ENCODE measurements around the gene RNASE8. TPM values are rescaled to one million over a fixed set of nuclear protein-coding genes. Genes with fewer than 3 reads are reported as not detected.
A peak's percentile ranks its signal among the peaks of the same experiment; 100 is the strongest.

Gene RNASE8
- total RNA-seq, 1 experiment from 2014 or later: not detected

- Histone ChIP-seq H3K36me3 (ENCODE audit: control insufficient read depth, insufficient read depth, low read length) (no peaks in the 10 kb centered on the region), H3K27me3 (ENCODE audit: control insufficient read depth, insufficient read depth, low read length) (no peaks in the 10 kb centered on the region), H3K27ac (ENCODE audit: low read length) (no peak overlapping the region), H3K4me1 (ENCODE audit: control insufficient read depth, insufficient read depth, low read length) (no peaks in the 10 kb centered on the region), H3K4me3 (ENCODE audit: low read depth in 2 of 2, low read length in 2 of 2) (no peak overlapping the region), H3K9me3 (ENCODE audit: control insufficient read depth, insufficient read depth, low read depth, low read length) (no peaks in the 10 kb centered on the region)
- ChIA-PET CTCF (interaction anchor here (0.8 kb wide), 1 partner anchor 64 kb away, joined by 3 read pairs; no protein-coding TSS in a partner anchor), POLR2A (no interaction called here)
- BruUV-seq (replicated peaks): no TSS peak
- in situ Hi-C loops (cut with HindIII; ENCODE audit: low pct_unique_long_range_greater_than_20kb, low sequenced_read_pairs): no loop called here
- TF ChIP-seq, protein P1, sequence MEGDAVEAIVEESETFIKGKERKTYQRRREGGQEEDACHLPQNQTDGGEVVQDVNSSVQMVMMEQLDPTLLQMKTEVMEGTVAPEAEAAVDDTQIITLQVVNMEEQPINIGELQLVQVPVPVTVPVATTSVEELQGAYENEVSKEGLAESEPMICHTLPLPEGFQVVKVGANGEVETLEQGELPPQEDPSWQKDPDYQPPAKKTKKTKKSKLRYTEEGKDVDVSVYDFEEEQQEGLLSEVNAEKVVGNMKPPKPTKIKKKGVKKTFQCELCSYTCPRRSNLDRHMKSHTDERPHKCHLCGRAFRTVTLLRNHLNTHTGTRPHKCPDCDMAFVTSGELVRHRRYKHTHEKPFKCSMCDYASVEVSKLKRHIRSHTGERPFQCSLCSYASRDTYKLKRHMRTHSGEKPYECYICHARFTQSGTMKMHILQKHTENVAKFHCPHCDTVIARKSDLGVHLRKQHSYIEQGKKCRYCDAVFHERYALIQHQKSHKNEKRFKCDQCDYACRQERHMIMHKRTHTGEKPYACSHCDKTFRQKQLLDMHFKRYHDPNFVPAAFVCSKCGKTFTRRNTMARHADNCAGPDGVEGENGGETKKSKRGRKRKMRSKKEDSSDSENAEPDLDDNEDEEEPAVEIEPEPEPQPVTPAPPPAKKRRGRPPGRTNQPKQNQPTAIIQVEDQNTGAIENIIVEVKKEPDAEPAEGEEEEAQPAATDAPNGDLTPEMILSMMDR (IDR thresholded peaks at IDR 0.05): no peak
- TF ChIP-seq SIN3A (IDR thresholded peaks at IDR 0.05; ENCODE audit: borderline replicate concordance, insufficient read depth, low read depth, low read length) (no peak), TCF7L2 (IDR thresholded peaks at IDR 0.05; ENCODE audit: low read depth, low read length) (no peak), POLR2AphosphoS5 (IDR thresholded peaks at IDR 0.05; ENCODE audit: low read depth, low read length) (no peak)
- TF ChIP-seq, protein P2, sequence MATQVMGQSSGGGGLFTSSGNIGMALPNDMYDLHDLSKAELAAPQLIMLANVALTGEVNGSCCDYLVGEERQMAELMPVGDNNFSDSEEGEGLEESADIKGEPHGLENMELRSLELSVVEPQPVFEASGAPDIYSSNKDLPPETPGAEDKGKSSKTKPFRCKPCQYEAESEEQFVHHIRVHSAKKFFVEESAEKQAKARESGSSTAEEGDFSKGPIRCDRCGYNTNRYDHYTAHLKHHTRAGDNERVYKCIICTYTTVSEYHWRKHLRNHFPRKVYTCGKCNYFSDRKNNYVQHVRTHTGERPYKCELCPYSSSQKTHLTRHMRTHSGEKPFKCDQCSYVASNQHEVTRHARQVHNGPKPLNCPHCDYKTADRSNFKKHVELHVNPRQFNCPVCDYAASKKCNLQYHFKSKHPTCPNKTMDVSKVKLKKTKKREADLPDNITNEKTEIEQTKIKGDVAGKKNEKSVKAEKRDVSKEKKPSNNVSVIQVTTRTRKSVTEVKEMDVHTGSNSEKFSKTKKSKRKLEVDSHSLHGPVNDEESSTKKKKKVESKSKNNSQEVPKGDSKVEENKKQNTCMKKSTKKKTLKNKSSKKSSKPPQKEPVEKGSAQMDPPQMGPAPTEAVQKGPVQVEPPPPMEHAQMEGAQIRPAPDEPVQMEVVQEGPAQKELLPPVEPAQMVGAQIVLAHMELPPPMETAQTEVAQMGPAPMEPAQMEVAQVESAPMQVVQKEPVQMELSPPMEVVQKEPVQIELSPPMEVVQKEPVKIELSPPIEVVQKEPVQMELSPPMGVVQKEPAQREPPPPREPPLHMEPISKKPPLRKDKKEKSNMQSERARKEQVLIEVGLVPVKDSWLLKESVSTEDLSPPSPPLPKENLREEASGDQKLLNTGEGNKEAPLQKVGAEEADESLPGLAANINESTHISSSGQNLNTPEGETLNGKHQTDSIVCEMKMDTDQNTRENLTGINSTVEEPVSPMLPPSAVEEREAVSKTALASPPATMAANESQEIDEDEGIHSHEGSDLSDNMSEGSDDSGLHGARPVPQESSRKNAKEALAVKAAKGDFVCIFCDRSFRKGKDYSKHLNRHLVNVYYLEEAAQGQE (IDR thresholded peaks at IDR 0.05; ENCODE audit: insufficient read depth in 1 of 2, low read depth in 2 of 2, low read length in 1 of 2): no peak
- intact Hi-C loops (cut with micrococcal nuclease; ENCODE audit: unreplicated experiment): no loop called here
- ATAC-seq (no peak), DNase-seq (ENCODE audit: low read depth, low spot score) (no peak)
Observed at GRCh38 chr14:21078726-21079125, 21.1 kb downstream of the RNASE8 start.

DNA sequence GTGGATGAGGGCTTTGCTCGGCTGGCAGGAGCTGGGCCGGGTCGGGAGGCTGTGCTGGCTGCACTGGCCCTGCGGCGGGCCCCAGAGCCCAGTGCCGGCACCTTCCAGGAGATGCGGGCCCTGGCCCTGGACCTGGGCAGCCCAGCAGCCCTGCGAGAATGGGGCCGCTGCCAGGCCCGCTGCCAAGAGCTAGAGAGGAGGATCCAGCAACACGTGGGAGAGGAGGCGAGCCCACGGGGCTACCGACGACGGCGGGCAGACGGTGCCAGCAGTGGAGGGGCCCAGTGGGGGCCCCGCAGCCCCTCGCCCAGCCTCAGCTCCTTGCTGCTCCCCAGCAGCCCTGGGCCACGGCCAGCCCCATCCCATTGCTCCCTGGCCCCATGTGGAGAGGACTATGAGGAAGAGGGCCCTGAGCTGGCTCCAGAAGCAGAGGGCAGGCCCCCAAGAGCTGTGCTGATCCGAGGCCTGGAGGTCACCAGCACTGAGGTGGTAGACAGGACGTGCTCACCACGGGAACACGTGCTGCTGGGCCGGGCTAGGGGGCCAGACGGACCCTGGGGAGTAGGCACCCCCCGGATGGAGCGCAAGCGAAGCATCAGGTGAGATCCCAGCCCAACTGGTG is 24.0 kb downstream of the RNASE8 start:
- in situ Hi-C loops (cut with HindIII; ENCODE audit: low pct_unique_long_range_greater_than_20kb, low sequenced_read_pairs): no loop called here
- H3K27me3 ChIP-seq (ENCODE audit: control insufficient read depth, insufficient read depth, low read length): no peaks in the 10 kb centered on the region
- no peaks in the 10 kb centered on the region for H3K36me3 ChIP-seq (ENCODE audit: control insufficient read depth, insufficient read depth, low read length)
- no TSS peak for BruUV-seq (replicated peaks)
- no peaks in the 10 kb centered on the region for H3K9me3 ChIP-seq (ENCODE audit: control insufficient read depth, insufficient read depth, low read depth, low read length)
- TF ChIP-seq, protein P2 (IDR thresholded peaks at IDR 0.05; ENCODE audit: insufficient read depth in 1 of 2, low read depth in 2 of 2, low read length in 1 of 2): no peak
- TF ChIP-seq TCF7L2 (IDR thresholded peaks at IDR 0.05; ENCODE audit: low read depth, low read length) (no peak), SIN3A (IDR thresholded peaks at IDR 0.05; ENCODE audit: borderline replicate concordance, insufficient read depth, low read depth, low read length) (no peak), POLR2AphosphoS5 (IDR thresholded peaks at IDR 0.05; ENCODE audit: low read depth, low read length) (no peak)
- TF ChIP-seq, protein P1 (IDR thresholded peaks at IDR 0.05): no peak
- H3K4me1 ChIP-seq (ENCODE audit: control insufficient read depth, insufficient read depth, low read length): no peaks in the 10 kb centered on the region
- intact Hi-C loops (cut with micrococcal nuclease; ENCODE audit: unreplicated experiment): no loop called here
- CTCF ChIA-PET: interaction anchor here (0.5 kb wide), 1 partner anchor 390 kb away, joined by 6 read pairs; no protein-coding TSS in a partner anchor
- DNase-seq (ENCODE audit: low read depth, low spot score) (no peak), ATAC-seq (peak; percentile 25; the same call in 1 of the 2 replicates)
- POLR2A ChIA-PET: no interaction called here
- no peak overlapping the region for H3K27ac ChIP-seq (ENCODE audit: low read length)
- H3K4me3 ChIP-seq (ENCODE audit: low read depth in 2 of 2, low read length in 2 of 2): no peak overlapping the region

Measured in Panc1 (cell line).